ENCODE data around the gene TCF15.
"Not testable (repeated sequence)": the region's sequence is repeated elsewhere in the genome, so short reads cannot be mapped to it uniquely, and the experiment has no call there.

The TCF15 gene

DNA sequence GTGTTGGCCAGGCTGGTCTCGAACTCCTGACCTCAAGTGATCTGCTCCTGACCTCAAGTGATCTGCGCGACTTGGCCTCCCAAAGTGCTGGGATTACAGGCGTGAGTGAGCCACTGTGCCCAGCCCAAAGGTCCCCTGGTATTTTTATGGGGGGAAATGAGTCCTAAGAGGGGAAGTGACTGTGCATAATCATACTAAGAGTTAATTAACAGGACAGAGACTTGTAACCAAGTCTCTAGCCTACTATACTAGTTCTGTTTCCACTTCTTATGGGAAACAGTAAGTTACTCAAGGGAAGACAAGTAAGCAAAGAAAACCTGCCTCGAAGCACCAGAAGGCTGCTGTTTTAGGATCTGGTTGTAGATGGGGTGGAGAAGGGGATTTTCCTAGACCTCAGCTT, 27.9 kb downstream of the TCF15 start:
- Histone ChIP-seq H3K27ac (ENCODE audit: low read depth in 2 of 2, low read length in 2 of 2) (no peak overlapping the region), H3K4me3 (ENCODE audit: low read length in 2 of 2) (no peak overlapping the region), H3K9me3 (ENCODE audit: control insufficient read depth in 2 of 2, low read length in 2 of 2) (no peaks in the 10 kb centered on the region), H3K9ac (ENCODE audit: low read depth in 1 of 2, low read length in 2 of 2) (no peak overlapping the region), H3K36me3 (ENCODE audit: control insufficient read depth in 2 of 2, insufficient read depth in 2 of 2, low read length in 2 of 2) (no peaks in the 10 kb centered on the region), H3K4me1 (ENCODE audit: control insufficient read depth in 2 of 2, insufficient read depth in 2 of 2, low read length in 2 of 2) (no peaks in the 10 kb centered on the region), H3K27me3 (ENCODE audit: control insufficient read depth in 2 of 2, insufficient read depth in 2 of 2, low read length in 2 of 2) (peaks cover 0 to 3% of the 10 kb centered on the region in 2 donors)

DNA sequence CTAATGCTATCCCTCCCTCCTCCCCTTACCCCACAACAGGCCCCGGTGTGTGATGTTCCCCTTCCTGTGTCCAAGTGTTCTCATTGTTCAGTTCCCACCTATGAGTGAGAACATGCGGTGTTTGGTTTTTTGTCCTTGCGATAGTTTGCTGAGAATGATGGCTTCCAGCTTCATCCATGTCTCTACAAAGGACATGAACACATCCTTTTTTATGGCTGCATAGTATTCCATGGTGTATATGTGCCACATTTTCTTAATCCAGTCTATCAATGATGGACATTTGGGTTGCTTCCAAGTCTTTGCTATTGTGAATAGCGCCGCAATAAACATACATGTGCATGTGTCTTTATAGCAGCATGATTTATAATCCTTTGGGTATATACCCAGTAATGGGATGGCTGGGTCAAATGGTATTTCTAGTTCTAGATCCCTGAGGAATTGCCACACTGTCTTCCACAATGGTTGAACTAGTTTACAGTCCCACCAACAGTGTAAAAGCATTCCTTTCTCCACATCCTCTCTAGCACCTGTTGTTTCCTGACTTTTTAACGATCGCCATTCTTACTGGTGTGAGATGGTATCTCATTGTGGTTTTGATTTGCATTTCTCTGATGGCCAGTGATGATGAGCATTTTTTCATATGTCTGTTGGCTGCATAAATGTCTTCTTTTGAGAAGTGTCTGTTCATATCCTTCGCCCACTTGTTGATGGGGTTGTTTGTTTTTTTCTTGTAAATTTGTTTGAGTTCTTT, 31.0 kb downstream of the TCF15 start:
- H3K9ac ChIP-seq (ENCODE audit: low read depth in 1 of 2, low read length in 2 of 2); H3K4me3 ChIP-seq (ENCODE audit: low read length in 2 of 2); H3K36me3 ChIP-seq (ENCODE audit: control insufficient read depth in 2 of 2, insufficient read depth in 2 of 2, low read length in 2 of 2); H3K27ac ChIP-seq (ENCODE audit: low read depth in 2 of 2, low read length in 2 of 2); H3K4me1 ChIP-seq (ENCODE audit: control insufficient read depth in 2 of 2, insufficient read depth in 2 of 2, low read length in 2 of 2); H3K27me3 ChIP-seq (ENCODE audit: control insufficient read depth in 2 of 2, insufficient read depth in 2 of 2, low read length in 2 of 2); H3K9me3 ChIP-seq (ENCODE audit: control insufficient read depth in 2 of 2, low read length in 2 of 2): not testable (repeated sequence)

DNA sequence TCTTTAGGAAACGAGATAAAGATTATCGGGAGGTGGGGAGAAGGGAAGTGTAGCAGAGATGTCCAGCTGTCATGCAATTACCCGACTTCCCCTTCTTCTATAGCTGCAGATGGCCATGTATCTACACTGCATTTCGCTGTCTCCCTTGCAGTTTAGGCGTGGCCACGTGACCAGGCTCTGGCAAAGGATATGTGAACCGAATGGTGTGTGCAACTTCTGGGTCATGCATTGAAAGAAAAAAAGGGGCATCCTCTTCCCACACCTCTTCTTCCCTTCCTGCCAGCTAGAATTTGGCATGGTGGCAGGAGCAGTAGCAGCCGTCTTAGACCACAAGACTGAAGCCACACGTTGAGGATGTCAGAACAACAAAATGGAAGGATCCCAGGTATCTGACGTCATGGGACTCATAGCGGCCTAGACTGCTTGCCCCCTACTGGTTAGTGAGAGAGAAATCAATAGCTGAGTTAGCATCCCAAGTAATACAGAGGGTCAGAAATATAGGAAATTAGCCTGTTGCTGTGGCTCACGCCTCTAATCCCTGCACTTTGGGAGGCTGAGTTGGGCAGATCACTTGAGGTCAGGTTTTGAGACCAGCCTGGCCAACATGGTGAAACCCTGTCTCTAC, 32.8 kb downstream of the TCF15 start:
- no peak overlapping the region for H3K27ac ChIP-seq (ENCODE audit: low read depth in 2 of 2, low read length in 2 of 2)
- no peaks in the 10 kb centered on the region for H3K9me3 ChIP-seq (ENCODE audit: control insufficient read depth in 2 of 2, low read length in 2 of 2)
- no peak overlapping the region for H3K4me3 ChIP-seq (ENCODE audit: low read length in 2 of 2)
- peaks cover 0 to under 1% of the 10 kb centered on the region in 2 donors for H3K4me1 ChIP-seq (ENCODE audit: control insufficient read depth in 2 of 2, insufficient read depth in 2 of 2, low read length in 2 of 2)
- no peak overlapping the region for H3K9ac ChIP-seq (ENCODE audit: low read depth in 1 of 2, low read length in 2 of 2)
- H3K36me3 ChIP-seq (ENCODE audit: control insufficient read depth in 2 of 2, insufficient read depth in 2 of 2, low read length in 2 of 2), result no peaks in the 10 kb centered on the region
- peaks cover 10 to 14% of the 10 kb centered on the region in 2 donors for H3K27me3 ChIP-seq (ENCODE audit: control insufficient read depth in 2 of 2, insufficient read depth in 2 of 2, low read length in 2 of 2)

DNA sequence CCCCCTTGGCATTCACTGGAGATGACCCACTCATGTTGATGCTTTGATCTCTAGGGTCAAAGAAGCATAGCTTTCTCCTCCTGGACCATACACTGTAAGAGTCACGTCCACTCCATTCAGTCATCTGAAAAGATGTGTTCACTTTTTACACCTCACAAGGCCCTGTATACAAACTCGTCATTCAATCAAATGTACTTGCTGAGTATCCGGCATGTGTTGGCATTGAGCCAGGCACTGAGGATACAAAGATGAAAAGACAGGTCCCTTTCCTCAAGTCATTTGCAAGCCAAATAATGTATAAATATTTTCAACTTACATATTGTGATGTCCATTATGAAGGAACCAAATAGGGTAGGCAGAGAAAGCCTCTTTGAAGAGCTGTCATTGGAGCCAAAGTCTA, 34.0 kb downstream of the TCF15 start:
- H3K9me3 ChIP-seq (ENCODE audit: control insufficient read depth in 2 of 2, low read length in 2 of 2), result no peaks in the 10 kb centered on the region
- no peaks in the 10 kb centered on the region for H3K36me3 ChIP-seq (ENCODE audit: control insufficient read depth in 2 of 2, insufficient read depth in 2 of 2, low read length in 2 of 2)
- H3K27me3 ChIP-seq (ENCODE audit: control insufficient read depth in 2 of 2, insufficient read depth in 2 of 2, low read length in 2 of 2), result peaks cover 10 to 14% of the 10 kb centered on the region in 2 donors
- H3K4me3 ChIP-seq (ENCODE audit: low read length in 2 of 2), result no peak overlapping the region
- no peak overlapping the region for H3K9ac ChIP-seq (ENCODE audit: low read depth in 1 of 2, low read length in 2 of 2)
- no peak overlapping the region for H3K27ac ChIP-seq (ENCODE audit: low read depth in 2 of 2, low read length in 2 of 2)
- peaks cover 3 to 5% of the 10 kb centered on the region in 2 donors for H3K4me1 ChIP-seq (ENCODE audit: control insufficient read depth in 2 of 2, insufficient read depth in 2 of 2, low read length in 2 of 2)

DNA sequence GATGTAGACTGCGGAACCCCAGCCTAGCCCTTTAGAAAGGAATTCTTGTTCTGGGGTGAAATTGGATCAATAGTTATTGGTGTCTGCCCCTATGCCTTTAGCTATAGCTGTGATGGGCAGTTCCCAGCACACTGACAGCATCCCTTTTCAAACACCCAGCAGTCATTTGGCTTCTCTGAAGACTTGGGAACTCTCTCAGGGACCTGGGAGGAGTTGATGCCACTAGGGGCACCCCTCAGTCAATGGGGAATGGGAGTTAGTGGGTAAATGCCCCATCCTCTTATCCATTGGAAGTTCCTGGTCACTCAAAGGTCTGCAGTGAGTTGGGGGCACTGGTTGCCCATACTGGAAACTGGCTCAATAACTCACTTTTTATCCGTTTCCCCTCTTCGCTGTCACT, 34.9 kb downstream of the TCF15 start:
- H3K9ac ChIP-seq (ENCODE audit: low read depth in 1 of 2, low read length in 2 of 2), result no peak overlapping the region
- no peak overlapping the region for H3K27ac ChIP-seq (ENCODE audit: low read depth in 2 of 2, low read length in 2 of 2)
- peaks cover 3 to 5% of the 10 kb centered on the region in 2 donors for H3K4me1 ChIP-seq (ENCODE audit: control insufficient read depth in 2 of 2, insufficient read depth in 2 of 2, low read length in 2 of 2)

DNA sequence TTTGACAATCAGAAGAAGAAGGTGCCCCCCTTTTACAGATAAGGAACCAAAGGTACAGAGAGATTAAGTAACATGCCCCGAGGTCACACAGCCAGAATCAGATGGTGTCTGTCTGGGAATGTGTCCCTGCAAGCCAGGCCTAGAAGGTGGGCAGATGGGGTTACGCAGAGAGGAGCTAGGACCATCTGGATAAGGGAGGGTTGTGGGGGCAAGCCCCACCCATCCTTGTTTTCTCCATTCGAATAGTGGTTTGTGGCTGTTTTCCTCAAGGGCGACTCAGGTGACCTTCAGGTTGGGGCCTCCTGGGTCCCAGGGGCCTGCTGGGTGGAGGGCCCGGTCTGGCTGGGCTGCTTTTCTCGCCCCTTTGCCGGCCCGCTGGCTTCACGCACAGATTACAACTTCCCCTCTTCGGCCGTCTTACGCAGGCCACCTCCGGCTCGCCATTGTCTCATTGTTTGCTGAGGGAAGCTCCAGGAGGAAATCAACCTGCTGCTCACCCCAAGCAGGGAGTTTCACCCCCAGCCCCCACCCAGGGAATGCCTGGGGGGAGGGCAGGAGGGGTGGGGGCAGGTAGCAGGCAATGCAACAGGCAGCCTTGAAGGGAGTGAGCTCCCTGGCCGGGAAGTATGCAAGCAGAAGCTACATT, 35.7 kb downstream of the TCF15 start:
- no peak overlapping the region for H3K4me3 ChIP-seq (ENCODE audit: low read length in 2 of 2)
- H3K27me3 ChIP-seq (ENCODE audit: control insufficient read depth in 2 of 2, insufficient read depth in 2 of 2, low read length in 2 of 2), result peaks cover 10 to 11% of the 10 kb centered on the region in 2 donors
- H3K9ac ChIP-seq (ENCODE audit: low read depth in 1 of 2, low read length in 2 of 2), result no peak overlapping the region
- H3K9me3 ChIP-seq (ENCODE audit: control insufficient read depth in 2 of 2, low read length in 2 of 2), result no peaks in the 10 kb centered on the region
- no peak overlapping the region for H3K27ac ChIP-seq (ENCODE audit: low read depth in 2 of 2, low read length in 2 of 2)
- no peaks in the 10 kb centered on the region for H3K36me3 ChIP-seq (ENCODE audit: control insufficient read depth in 2 of 2, insufficient read depth in 2 of 2, low read length in 2 of 2)
- peaks cover 3 to 5% of the 10 kb centered on the region in 2 donors for H3K4me1 ChIP-seq (ENCODE audit: control insufficient read depth in 2 of 2, insufficient read depth in 2 of 2, low read length in 2 of 2)

More for the DNA sequence above, 34.9 kb downstream of the TCF15 start:
- no peaks in the 10 kb centered on the region for H3K9me3 ChIP-seq (ENCODE audit: control insufficient read depth in 2 of 2, low read length in 2 of 2)
- H3K36me3 ChIP-seq (ENCODE audit: control insufficient read depth in 2 of 2, insufficient read depth in 2 of 2, low read length in 2 of 2), result no peaks in the 10 kb centered on the region
- H3K27me3 ChIP-seq (ENCODE audit: control insufficient read depth in 2 of 2, insufficient read depth in 2 of 2, low read length in 2 of 2), result peaks cover 10 to 11% of the 10 kb centered on the region in 2 donors
- H3K4me3 ChIP-seq (ENCODE audit: low read length in 2 of 2), result no peak overlapping the region

DNA sequence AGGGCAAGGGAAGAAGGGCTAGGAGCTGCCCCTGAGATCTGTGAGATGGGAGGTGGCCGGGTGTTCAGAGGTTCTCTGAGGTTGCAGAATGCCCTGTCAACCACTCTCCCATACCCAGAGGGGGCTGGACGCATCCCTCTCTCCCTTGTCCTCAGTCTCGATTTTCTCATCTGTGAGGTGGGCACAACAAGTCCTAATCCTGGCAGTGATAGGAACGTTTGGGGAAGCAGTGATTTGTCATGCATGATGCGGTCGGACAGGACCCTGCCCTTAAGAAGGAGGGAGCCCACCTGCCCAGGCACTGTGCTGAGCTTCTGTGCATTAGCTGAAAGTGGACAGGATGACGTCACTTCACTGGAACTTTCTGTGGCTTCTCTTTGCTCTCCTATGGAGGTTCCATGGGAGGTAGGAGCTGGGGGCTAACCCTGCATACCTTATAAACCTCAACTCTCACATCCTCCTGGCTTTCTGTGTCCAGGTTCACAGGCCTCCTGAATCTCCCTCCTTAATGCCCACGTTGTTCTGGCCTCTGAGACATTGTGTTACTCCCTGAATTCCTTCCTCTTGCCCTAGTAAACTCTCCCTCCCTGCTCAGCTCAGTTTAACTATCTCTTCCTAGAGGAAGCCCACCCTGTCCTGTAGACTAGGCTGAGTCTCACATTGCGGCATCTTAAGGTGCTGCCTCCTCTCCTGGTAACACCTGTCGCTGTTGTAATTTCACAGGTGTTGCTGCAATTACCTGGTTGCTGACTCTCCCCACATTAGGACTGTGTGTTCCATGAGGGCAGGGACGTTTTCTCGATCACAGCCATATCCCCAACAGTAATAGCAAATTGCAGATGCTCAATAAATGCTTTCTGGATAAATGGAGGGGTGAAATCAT, 36.5 kb downstream of the TCF15 start:
- H3K9me3 ChIP-seq (ENCODE audit: control insufficient read depth in 2 of 2, low read length in 2 of 2), result no peaks in the 10 kb centered on the region
- H3K27me3 ChIP-seq (ENCODE audit: control insufficient read depth in 2 of 2, insufficient read depth in 2 of 2, low read length in 2 of 2), result peaks cover 11 to 14% of the 10 kb centered on the region in 2 donors
- peaks cover 3 to 5% of the 10 kb centered on the region in 2 donors for H3K4me1 ChIP-seq (ENCODE audit: control insufficient read depth in 2 of 2, insufficient read depth in 2 of 2, low read length in 2 of 2)
- no peaks in the 10 kb centered on the region for H3K36me3 ChIP-seq (ENCODE audit: control insufficient read depth in 2 of 2, insufficient read depth in 2 of 2, low read length in 2 of 2)
- H3K27ac ChIP-seq (ENCODE audit: low read depth in 2 of 2, low read length in 2 of 2), result no peak overlapping the region
- no peak overlapping the region for H3K4me3 ChIP-seq (ENCODE audit: low read length in 2 of 2)
- H3K9ac ChIP-seq (ENCODE audit: low read depth in 1 of 2, low read length in 2 of 2), result no peak overlapping the region

DNA sequence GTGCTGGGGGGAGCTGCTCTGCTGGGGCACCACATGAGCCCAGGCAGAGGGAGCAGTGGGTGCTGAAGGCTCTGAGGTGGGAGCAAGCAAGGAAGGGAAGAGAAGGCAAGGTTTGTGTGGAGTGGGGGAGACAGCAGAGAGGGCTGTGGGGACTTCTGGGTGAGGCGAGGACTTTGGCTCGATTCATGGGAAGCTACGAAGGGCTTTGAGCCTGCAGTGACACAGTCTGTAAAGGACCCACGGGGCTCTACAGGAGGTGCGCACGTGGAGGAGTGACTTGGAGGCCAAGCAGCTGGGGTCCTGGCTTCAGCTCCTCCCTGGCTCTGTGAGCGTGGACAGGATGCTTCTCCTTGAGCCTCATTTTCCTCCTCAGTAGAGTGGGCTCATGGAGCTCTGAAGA, 37.4 kb downstream of the TCF15 start:
- Histone ChIP-seq H3K27ac (ENCODE audit: low read depth in 2 of 2, low read length in 2 of 2) (no peak overlapping the region), H3K9me3 (ENCODE audit: control insufficient read depth in 2 of 2, low read length in 2 of 2) (no peaks in the 10 kb centered on the region), H3K27me3 (ENCODE audit: control insufficient read depth in 2 of 2, insufficient read depth in 2 of 2, low read length in 2 of 2) (peaks cover 14 to 17% of the 10 kb centered on the region in 2 donors), H3K9ac (ENCODE audit: low read depth in 1 of 2, low read length in 2 of 2) (no peak overlapping the region), H3K4me3 (ENCODE audit: low read length in 2 of 2) (no peak overlapping the region), H3K36me3 (ENCODE audit: control insufficient read depth in 2 of 2, insufficient read depth in 2 of 2, low read length in 2 of 2) (no peaks in the 10 kb centered on the region), H3K4me1 (ENCODE audit: control insufficient read depth in 2 of 2, insufficient read depth in 2 of 2, low read length in 2 of 2) (peaks cover 3 to 5% of the 10 kb centered on the region in 2 donors)

DNA sequence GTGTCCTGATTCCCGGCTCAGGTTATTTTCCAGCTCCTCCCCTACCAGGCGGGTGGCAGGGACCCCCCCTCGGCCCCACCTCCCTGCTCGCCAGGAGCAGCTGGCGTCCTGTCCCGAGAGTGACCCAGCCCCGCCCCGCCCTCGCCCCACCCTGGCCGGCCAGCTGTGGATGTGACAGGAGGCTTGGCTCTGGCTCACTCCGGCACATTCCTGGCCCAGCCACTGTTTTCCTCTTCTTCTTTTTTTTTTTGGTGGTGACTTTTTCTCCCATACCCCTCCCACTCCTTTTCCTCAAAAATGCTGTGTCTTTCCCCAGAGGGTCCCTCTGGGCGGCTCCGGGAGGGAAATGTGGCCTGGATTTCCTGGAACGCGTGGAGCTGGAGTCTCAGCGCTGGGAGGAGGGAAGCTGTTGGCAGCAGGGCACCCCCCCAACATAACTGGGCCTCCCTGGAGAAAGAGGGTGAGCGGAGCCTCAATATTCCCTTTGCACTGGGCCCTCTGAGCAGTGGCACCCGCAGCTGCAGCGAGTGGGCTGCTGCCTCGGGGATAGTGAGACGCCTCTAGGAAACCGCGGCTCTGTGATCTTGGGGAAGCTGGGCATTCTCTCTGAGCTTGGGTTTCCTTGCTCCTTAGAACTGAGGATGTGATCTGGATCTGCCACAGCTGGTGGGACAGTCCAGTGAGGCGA, 38.2 kb downstream of the TCF15 start:
- Histone ChIP-seq H3K36me3 (ENCODE audit: control insufficient read depth in 2 of 2, insufficient read depth in 2 of 2, low read length in 2 of 2) (no peaks in the 10 kb centered on the region), H3K9me3 (ENCODE audit: control insufficient read depth in 2 of 2, low read length in 2 of 2) (no peaks in the 10 kb centered on the region), H3K27me3 (ENCODE audit: control insufficient read depth in 2 of 2, insufficient read depth in 2 of 2, low read length in 2 of 2) (peaks cover 15 to 24% of the 10 kb centered on the region in 2 donors), H3K4me1 (ENCODE audit: control insufficient read depth in 2 of 2, insufficient read depth in 2 of 2, low read length in 2 of 2) (peaks cover 3 to 5% of the 10 kb centered on the region in 2 donors), H3K27ac (ENCODE audit: low read depth in 2 of 2, low read length in 2 of 2) (no peak overlapping the region), H3K4me3 (ENCODE audit: low read length in 2 of 2) (no peak overlapping the region), H3K9ac (ENCODE audit: low read depth in 1 of 2, low read length in 2 of 2) (no peak overlapping the region)

All from mucosa of rectum (tissue), 2 donors.